ENCODE measurements around the gene IGF1.
A peak's percentile ranks its signal among the peaks of the same experiment; 100 is the strongest.

IGF1 gene

GRCh38 chr12:102496591-102496990, 16.2 kb upstream of the IGF1 start:
- no peak for DNase-seq (ENCODE audit: low spot score)

- DNase-seq (ENCODE audit: low spot score), result no peak
Observed at GRCh38 chr12:102487226-102487625, 6.9 kb upstream of the IGF1 start.

- no peak for DNase-seq (ENCODE audit: low spot score)
Observed at GRCh38 chr12:102486153-102486552, 5.8 kb upstream of the IGF1 start.

- peak; percentile 50 for DNase-seq (ENCODE audit: low spot score)
Observed at GRCh38 chr12:102484428-102484958, 4.1 kb upstream of the IGF1 start.

- no peak for DNase-seq (ENCODE audit: low spot score)
Observed at GRCh38 chr12:102484017-102484416, 3.7 kb upstream of the IGF1 start.

GRCh38 chr12:102483466-102483865, 3.1 kb upstream of the IGF1 start:
- DNase-seq (ENCODE audit: low spot score), result no peak

GRCh38 chr12:102481705-102482425, 1.5 kb upstream of the IGF1 start:
- DNase-seq (ENCODE audit: low spot score), result no peak

- no peak for DNase-seq (ENCODE audit: low spot score)
Observed at GRCh38 chr12:102479939-102480338, 424 bp downstream of the IGF1 start.

GRCh38 chr12:102479099-102479885, 1.1 kb downstream of the IGF1 start:
- no peak for DNase-seq (ENCODE audit: low spot score)

GRCh38 chr12:102478405-102479098, 1.8 kb downstream of the IGF1 start:
- DNase-seq (ENCODE audit: low spot score), result no peak

- DNase-seq (ENCODE audit: low spot score), result no peak
Observed at GRCh38 chr12:102475355-102475754, 5.0 kb downstream of the IGF1 start.

- DNase-seq (ENCODE audit: low spot score), result no peak
Observed at GRCh38 chr12:102474438-102475064, 5.8 kb downstream of the IGF1 start.

- no peak for DNase-seq (ENCODE audit: low spot score)
Observed at GRCh38 chr12:102472496-102472895, 7.9 kb downstream of the IGF1 start.

GRCh38 chr12:102471556-102471955, 8.8 kb downstream of the IGF1 start:
- DNase-seq (ENCODE audit: low spot score), result no peak

GRCh38 chr12:102470945-102471344, 9.4 kb downstream of the IGF1 start:
- DNase-seq (ENCODE audit: low spot score), result no peak

GRCh38 chr12:102468261-102468915, 12.0 kb downstream of the IGF1 start:
- DNase-seq (ENCODE audit: low spot score), result no peak

GRCh38 chr12:102465762-102466560, 14.4 kb downstream of the IGF1 start:
- no peak for DNase-seq (ENCODE audit: low spot score)

- no peak for DNase-seq (ENCODE audit: low spot score)
Observed at GRCh38 chr12:102463659-102464249, 16.6 kb downstream of the IGF1 start.

GRCh38 chr12:102462795-102463465, 17.4 kb downstream of the IGF1 start:
- DNase-seq (ENCODE audit: low spot score), result no peak

- DNase-seq (ENCODE audit: low spot score), result no peak
Observed at GRCh38 chr12:102462386-102462785, 18.0 kb downstream of the IGF1 start.

Data from globus pallidus (tissue), 1 donor.